Measurements from ENCODE around the gene NPLOC4. TPM values are rescaled to one million over a fixed set of nuclear protein-coding genes. Genes with fewer than 3 reads are reported as not detected.

NPLOC4 gene
- total and polyA plus RNA-seq, 2 of the 13 experiments (the other 11 are each of a cell fraction or from before 2014, with no cell fraction given), result 57.0 to 97.0 TPM

DNA sequence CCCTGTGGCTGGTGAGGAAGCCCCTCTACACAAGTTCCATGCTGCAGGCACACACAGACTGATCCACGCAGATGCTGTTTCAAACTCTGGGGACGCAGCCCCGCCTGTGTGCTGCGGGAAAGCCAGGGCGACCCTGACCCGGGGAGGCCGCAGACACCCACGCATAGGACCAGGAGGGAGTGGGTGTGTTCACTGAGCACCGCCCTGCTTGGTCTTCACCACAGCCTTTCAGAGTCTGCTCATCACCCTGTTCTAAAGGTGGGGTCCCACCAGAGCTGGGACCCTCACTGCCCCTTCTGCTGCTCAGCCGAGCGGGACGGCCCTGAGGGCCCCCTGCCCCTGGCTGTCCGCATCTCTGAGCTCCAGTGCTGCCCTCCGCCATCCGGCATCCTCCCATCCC is 7.6 kb upstream of the NPLOC4 start:
- TF ChIP-seq, protein P1, sequence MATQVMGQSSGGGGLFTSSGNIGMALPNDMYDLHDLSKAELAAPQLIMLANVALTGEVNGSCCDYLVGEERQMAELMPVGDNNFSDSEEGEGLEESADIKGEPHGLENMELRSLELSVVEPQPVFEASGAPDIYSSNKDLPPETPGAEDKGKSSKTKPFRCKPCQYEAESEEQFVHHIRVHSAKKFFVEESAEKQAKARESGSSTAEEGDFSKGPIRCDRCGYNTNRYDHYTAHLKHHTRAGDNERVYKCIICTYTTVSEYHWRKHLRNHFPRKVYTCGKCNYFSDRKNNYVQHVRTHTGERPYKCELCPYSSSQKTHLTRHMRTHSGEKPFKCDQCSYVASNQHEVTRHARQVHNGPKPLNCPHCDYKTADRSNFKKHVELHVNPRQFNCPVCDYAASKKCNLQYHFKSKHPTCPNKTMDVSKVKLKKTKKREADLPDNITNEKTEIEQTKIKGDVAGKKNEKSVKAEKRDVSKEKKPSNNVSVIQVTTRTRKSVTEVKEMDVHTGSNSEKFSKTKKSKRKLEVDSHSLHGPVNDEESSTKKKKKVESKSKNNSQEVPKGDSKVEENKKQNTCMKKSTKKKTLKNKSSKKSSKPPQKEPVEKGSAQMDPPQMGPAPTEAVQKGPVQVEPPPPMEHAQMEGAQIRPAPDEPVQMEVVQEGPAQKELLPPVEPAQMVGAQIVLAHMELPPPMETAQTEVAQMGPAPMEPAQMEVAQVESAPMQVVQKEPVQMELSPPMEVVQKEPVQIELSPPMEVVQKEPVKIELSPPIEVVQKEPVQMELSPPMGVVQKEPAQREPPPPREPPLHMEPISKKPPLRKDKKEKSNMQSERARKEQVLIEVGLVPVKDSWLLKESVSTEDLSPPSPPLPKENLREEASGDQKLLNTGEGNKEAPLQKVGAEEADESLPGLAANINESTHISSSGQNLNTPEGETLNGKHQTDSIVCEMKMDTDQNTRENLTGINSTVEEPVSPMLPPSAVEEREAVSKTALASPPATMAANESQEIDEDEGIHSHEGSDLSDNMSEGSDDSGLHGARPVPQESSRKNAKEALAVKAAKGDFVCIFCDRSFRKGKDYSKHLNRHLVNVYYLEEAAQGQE (IDR thresholded peaks at IDR 0.05; ENCODE audit: borderline replicate concordance in 1 of 2, low read depth in 1 of 2, low read length in 2 of 2), result no peak
- peak; percentile 9 for TF ChIP-seq HNRNPLL (IDR thresholded peaks at IDR 0.05; ENCODE audit: low read depth, low read length, poor library complexity, severe bottlenecking)
- in situ Hi-C loops (cut with HindIII; ENCODE audit: extremely low pct_ligation_motif_present, low pct_unique_long_range_greater_than_20kb), result no loop called here
- POLR2A ChIA-PET, result no interaction called here

DNA sequence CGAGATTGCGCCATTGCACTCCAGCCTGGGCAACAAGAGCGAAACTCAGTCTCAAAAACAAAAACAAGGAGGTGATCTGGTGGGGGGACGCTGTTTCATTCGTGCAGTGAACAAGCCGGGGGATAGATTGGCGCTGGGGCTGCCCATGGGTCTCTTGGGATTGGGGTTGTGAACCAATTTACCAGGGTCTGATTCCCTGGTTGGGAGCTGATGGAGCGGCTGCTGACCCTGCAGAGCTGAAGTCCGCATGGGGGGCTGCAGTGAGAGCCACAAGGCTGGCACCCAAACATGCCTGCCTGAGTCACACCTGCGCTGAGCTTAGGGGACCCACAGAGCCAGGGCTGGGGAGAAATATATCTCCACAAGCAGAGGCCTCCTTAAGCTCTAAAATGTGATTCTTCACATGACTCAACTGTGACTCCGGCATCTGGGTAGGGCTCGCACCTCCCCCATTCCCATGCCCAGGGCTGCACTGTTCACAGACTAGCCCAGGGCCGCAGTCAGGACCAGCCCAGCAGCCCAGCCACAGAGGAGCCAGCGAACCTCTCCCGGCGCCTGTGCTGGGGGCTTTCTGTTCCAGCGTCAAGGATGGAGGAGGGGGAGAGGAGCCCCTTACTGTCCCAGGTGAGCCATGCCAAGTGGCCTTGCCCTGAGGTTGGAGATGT is 5.0 kb upstream of the NPLOC4 start:
- FAIRE-seq, result no peak
- WGBS (ENCODE audit: low lambda C conversion rate), result 73% methylated on average over 17 of the region's 17 CpGs
- TF ChIP-seq SRSF9 (IDR thresholded peaks at IDR 0.05; ENCODE audit: borderline replicate concordance, insufficient read depth, low read depth, low read length, poor library complexity, severe bottlenecking) (no peak), ZNF556 (CRISPR knock-in tag; IDR thresholded peaks at IDR 0.05; ENCODE audit: borderline replicate concordance) (no peak), ZNF3 (CRISPR knock-in tag; IDR thresholded peaks at IDR 0.05) (no peak), ZNF850 (CRISPR knock-in tag; conservative IDR thresholded peaks at IDR 0.05) (no peak)
- TF ChIP-seq, protein P2, sequence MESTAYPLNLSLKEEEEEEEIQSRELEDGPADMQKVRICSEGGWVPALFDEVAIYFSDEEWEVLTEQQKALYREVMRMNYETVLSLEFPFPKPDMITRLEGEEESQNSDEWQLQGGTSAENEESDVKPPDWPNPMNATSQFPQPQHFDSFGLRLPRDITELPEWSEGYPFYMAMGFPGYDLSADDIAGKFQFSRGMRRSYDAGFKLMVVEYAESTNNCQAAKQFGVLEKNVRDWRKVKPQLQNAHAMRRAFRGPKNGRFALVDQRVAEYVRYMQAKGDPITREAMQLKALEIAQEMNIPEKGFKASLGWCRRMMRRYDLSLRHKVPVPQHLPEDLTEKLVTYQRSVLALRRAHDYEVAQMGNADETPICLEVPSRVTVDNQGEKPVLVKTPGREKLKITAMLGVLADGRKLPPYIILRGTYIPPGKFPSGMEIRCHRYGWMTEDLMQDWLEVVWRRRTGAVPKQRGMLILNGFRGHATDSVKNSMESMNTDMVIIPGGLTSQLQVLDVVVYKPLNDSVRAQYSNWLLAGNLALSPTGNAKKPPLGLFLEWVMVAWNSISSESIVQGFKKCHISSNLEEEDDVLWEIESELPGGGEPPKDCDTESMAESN (CRISPR knock-in tag; conservative IDR thresholded peaks at IDR 0.05), result no peak
- TF ChIP-seq, protein P3, sequence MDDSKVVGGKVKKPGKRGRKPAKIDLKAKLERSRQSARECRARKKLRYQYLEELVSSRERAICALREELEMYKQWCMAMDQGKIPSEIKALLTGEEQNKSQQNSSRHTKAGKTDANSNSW (CRISPR knock-in tag; IDR thresholded peaks at IDR 0.05; ENCODE audit: borderline replicate concordance), result no peak
- TF ChIP-seq, protein P4, sequence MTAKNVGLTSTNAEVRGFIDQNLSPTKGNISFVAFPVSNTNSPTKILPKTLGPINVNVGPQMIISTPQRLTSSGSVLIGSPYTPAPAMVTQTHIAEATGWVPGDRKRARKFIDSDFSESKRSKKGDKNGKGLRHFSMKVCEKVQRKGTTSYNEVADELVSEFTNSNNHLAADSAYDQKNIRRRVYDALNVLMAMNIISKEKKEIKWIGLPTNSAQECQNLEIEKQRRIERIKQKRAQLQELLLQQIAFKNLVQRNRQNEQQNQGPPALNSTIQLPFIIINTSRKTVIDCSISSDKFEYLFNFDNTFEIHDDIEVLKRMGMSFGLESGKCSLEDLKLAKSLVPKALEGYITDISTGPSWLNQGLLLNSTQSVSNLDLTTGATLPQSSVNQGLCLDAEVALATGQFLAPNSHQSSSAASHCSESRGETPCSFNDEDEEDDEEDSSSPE (CRISPR knock-in tag; IDR thresholded peaks at IDR 0.05), result no peak

More for the DNA sequence above, 7.6 kb upstream of the NPLOC4 start:
- H3K4me1 ChIP-seq (ENCODE audit: insufficient read depth, low read length), result no peaks in the 10 kb centered on the region
- BruUV-seq (replicated peaks), result no TSS peak
- H2AFZ ChIP-seq (ENCODE audit: low read length), result no peak overlapping the region
- peaks cover 6% of the 10 kb centered on the region; the same call in 1 of the 2 replicates for H3K9me3 ChIP-seq (ENCODE audit: low read length)
- H3K4me2 ChIP-seq (ENCODE audit: low read depth, low read length), result no peak overlapping the region
- 68% methylated on average over 9 of the region's 15 CpGs for WGBS (ENCODE audit: low lambda C conversion rate)
- intact Hi-C loops (cut with micrococcal nuclease; ENCODE audit: unreplicated experiment), result no loop called here
- H3K79me2 ChIP-seq (ENCODE audit: insufficient read depth, low read length), result no peaks in the 10 kb centered on the region
- H3K27me3 ChIP-seq (ENCODE audit: control insufficient read depth in 1 of 2, insufficient read depth in 2 of 2, low read length in 2 of 2), result 0 out of 5 replicates have a peak, but pooled peaks cover 0 to 13% of the 10 kb centered on the region in 2 experiments
- FAIRE-seq (no peak), ATAC-seq (peak; percentile 40), DNase-seq (ENCODE audit: low spot score) (no peak)
- H4K20me1 ChIP-seq (ENCODE audit: insufficient read depth, low read length), result no peaks in the 10 kb centered on the region
- H3K4me3 ChIP-seq (replicated peaks in 1 of 3; ENCODE audit: insufficient read depth in 1 of 3, low read depth in 2 of 3, low read length in 3 of 3), result no peak overlapping the region
- CTCF ChIA-PET (ENCODE audit: low intra/inter-chr PET ratio, low total read pairs), result no interaction called here
- no peak overlapping the region for H3K9ac ChIP-seq (ENCODE audit: insufficient read depth, low read depth, low read length)
- H3K27ac ChIP-seq (ENCODE audit: extremely low read length, insufficient read depth, low read length), result no peak overlapping the region
- H3K36me3 ChIP-seq (replicated peaks in 1 of 2; ENCODE audit: control insufficient read depth in 1 of 2, insufficient read depth in 2 of 2, low read length in 2 of 2), result no peaks in the 10 kb centered on the region

More for the DNA sequence above, 5.0 kb upstream of the NPLOC4 start:
- POLR2A ChIA-PET, result no interaction called here
- Histone ChIP-seq H3K4me3 (replicated peaks in 1 of 3; ENCODE audit: insufficient read depth in 1 of 3, low read depth in 2 of 3, low read length in 3 of 3) (no peak overlapping the region; a peak in 1 of 6 replicates), H3K27ac (ENCODE audit: extremely low read length, insufficient read depth, low read length) (no peak overlapping the region), H2AFZ (ENCODE audit: low read length) (no peak overlapping the region), H3K9me3 (ENCODE audit: low read length) (no peaks in the 10 kb centered on the region), H4K20me1 (ENCODE audit: insufficient read depth, low read length) (no peaks in the 10 kb centered on the region), H3K27me3 (ENCODE audit: control insufficient read depth in 1 of 2, insufficient read depth in 2 of 2, low read length in 2 of 2) (0 out of 5 replicates have a peak, but pooled peaks cover 0 to 13% of the 10 kb centered on the region in 2 experiments), H3K9ac (ENCODE audit: insufficient read depth, low read depth, low read length) (no peak overlapping the region), H3K4me2 (ENCODE audit: low read depth, low read length) (no peak overlapping the region), H3K36me3 (replicated peaks in 1 of 2; ENCODE audit: control insufficient read depth in 1 of 2, insufficient read depth in 2 of 2, low read length in 2 of 2) (no peaks in the 10 kb centered on the region), H3K4me1 (ENCODE audit: insufficient read depth, low read length) (peaks cover 6% of the 10 kb centered on the region), H3K79me2 (ENCODE audit: insufficient read depth, low read length) (no peaks in the 10 kb centered on the region)
- no peak for ATAC-seq
- CTCF ChIA-PET (ENCODE audit: low intra/inter-chr PET ratio, low total read pairs), result no interaction called here
- DNase-seq (ENCODE audit: low spot score), result no peak
- no TSS peak for BruUV-seq (replicated peaks)
- in situ Hi-C loops (cut with HindIII; ENCODE audit: extremely low pct_ligation_motif_present, low pct_unique_long_range_greater_than_20kb), result no loop called here
- intact Hi-C loops (cut with micrococcal nuclease; ENCODE audit: unreplicated experiment), result no loop called here

Measured in HepG2 (cell line).